Activated naive CD4-positive, alpha-beta T cell (primary cell): ENCODE results near the gene TTL.
"Not testable (repeated sequence)": the region's sequence is repeated elsewhere in the genome, so short reads cannot be mapped to it uniquely, and the experiment has no call there.

ENCODE experiments used
- DNase-seq, 4 experiments: peaks; one replicate each; lab custom pipeline; 2025; lab: John Stamatoyannopoulos, UW

Gene TTL

GRCh38 chr2:112474844-112475486, 7.0 kb upstream of the TTL start:
- no peak for DNase-seq

GRCh38 chr2:112476434-112476833, 5.5 kb upstream of the TTL start:
- no peak for DNase-seq

GRCh38 chr2:112480530-112481049, 1.4 kb upstream of the TTL start:
- DNase-seq, result peak in 1 of 4 experiments; percentile 10

- peak; percentile 47 to 76 (median 66) for DNase-seq
Observed at GRCh38 chr2:112481050-112481527, 867 bp upstream of the TTL start.

GRCh38 chr2:112482309-112483041, 519 bp downstream of the TTL start:
- DNase-seq, result peak in 3 of 4 experiments; percentile 3 to 28 (median 5)

GRCh38 chr2:112483042-112483473, 1.1 kb downstream of the TTL start:
- DNase-seq, result no peak

GRCh38 chr2:112483831-112484230, 1.9 kb downstream of the TTL start:
- DNase-seq, result no peak

GRCh38 chr2:112485849-112486248, 3.9 kb downstream of the TTL start:
- DNase-seq, result no peak

GRCh38 chr2:112486895-112487294, 4.9 kb downstream of the TTL start:
- DNase-seq, result no peak

GRCh38 chr2:112487444-112487961, 5.5 kb downstream of the TTL start:
- no peak for DNase-seq

- no peak for DNase-seq
Observed at GRCh38 chr2:112488201-112488600, 6.2 kb downstream of the TTL start.

GRCh38 chr2:112491946-112492345, 10.0 kb downstream of the TTL start:
- DNase-seq, result no peak

GRCh38 chr2:112493048-112493447, 11.1 kb downstream of the TTL start:
- DNase-seq, result no peak

- DNase-seq, result no peak
Observed at GRCh38 chr2:112493858-112494648, 12.1 kb downstream of the TTL start.

- no peak for DNase-seq
Observed at GRCh38 chr2:112494828-112495227, 12.9 kb downstream of the TTL start.

GRCh38 chr2:112495878-112496277, 13.9 kb downstream of the TTL start:
- not testable (repeated sequence) for DNase-seq

- DNase-seq, result peak in 1 of 4 experiments; percentile 1
Observed at GRCh38 chr2:112500850-112501484, 19.0 kb downstream of the TTL start.

GRCh38 chr2:112509239-112509998, 27.5 kb downstream of the TTL start:
- not testable (repeated sequence) for DNase-seq

- no peak for DNase-seq
Observed at GRCh38 chr2:112516801-112517200, 34.8 kb downstream of the TTL start.

GRCh38 chr2:112518807-112519206, 36.9 kb downstream of the TTL start:
- no peak for DNase-seq

- DNase-seq, result no peak
Observed at GRCh38 chr2:112519506-112519905, 37.5 kb downstream of the TTL start.
